ENCODE results near the gene BHLHE23.

The BHLHE23 gene

DNA sequence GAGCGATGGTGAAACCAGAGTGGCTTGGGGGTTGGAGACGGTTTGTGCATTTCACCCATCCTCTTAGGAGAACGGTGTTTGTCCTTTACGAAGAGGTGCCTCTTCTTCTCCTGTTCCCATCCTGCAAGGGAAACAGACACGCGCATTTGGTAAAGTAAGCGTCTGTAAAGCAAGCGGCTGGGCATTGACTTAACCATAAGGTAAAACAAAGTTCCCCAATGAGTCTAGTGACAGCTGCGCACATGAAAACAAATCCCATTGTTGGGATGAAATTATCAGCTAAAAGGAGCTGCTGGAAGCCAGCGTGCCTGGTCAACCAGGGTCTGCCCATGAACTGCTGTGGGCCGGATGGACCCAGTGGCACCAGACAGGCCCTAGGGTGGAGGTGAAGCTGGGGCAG is 5.8 kb downstream of the BHLHE23 start:
- H3K4me3 ChIP-seq (replicated peaks; ENCODE audit: low read depth, low read length): no peak overlapping the region
- DNase-seq (ENCODE audit: low read depth): no peak
- no peak for TF ChIP-seq CTCF (IDR thresholded peaks at IDR 0.05; ENCODE audit: low read length, missing control alignments)

GRCh38 chr20:63000036-63000435 is 6.7 kb downstream of the BHLHE23 start:
- H3K4me3 ChIP-seq (replicated peaks; ENCODE audit: low read depth, low read length): no peak overlapping the region
- no peak for TF ChIP-seq CTCF (IDR thresholded peaks at IDR 0.05; ENCODE audit: low read length, missing control alignments)
- DNase-seq (ENCODE audit: low read depth): no peak

GRCh38 chr20:62999580-62999979 is 7.2 kb downstream of the BHLHE23 start:
- H3K4me3 ChIP-seq (replicated peaks; ENCODE audit: low read depth, low read length): no peak overlapping the region
- no peak for TF ChIP-seq CTCF (IDR thresholded peaks at IDR 0.05; ENCODE audit: low read length, missing control alignments)
- no peak for DNase-seq (ENCODE audit: low read depth)

DNA sequence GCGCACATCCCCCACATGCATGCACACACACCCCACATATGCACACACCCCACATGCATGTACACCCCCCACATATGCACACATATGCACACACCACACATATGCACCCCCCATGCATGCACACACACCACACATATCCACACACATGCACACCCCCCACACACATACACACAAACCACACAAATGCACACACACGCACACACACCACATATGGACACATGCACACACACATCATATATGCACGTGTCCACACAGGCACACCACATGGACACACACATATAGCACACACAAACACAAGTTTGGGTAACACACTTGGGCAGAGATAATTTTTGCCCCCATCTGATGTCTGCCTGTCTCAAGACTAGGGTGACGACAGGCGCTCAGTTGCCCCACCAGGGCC is 8.3 kb downstream of the BHLHE23 start:
- no peak for TF ChIP-seq CTCF (IDR thresholded peaks at IDR 0.05; ENCODE audit: low read length, missing control alignments)
- no peak for DNase-seq (ENCODE audit: low read depth)
- no peak overlapping the region for H3K4me3 ChIP-seq (replicated peaks; ENCODE audit: low read depth, low read length)

GRCh38 chr20:62997417-62998035 is 9.2 kb downstream of the BHLHE23 start:
- DNase-seq (ENCODE audit: low read depth): no peak
- no peak overlapping the region for H3K4me3 ChIP-seq (replicated peaks; ENCODE audit: low read depth, low read length)
- TF ChIP-seq CTCF (IDR thresholded peaks at IDR 0.05; ENCODE audit: low read length, missing control alignments): no peak

DNA sequence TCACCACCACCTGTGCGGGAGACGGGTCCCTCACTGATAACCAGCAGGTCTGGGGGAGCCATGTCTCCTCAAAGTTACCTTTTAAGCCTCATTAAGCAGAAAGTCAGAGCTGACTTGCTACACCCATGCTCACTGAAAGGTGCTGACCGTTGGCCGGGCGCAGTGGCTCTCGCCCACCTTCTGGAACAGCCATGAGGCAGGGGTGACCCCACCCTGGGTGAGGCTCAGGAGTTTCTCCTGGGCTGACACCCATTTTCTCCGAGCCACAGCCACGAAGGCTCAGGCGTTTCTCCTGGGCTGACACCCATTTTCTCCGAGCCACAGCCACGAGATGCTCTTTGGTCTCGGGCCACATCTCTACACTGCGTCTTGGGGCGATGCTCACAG is 10.2 kb downstream of the BHLHE23 start:
- no peak for DNase-seq (ENCODE audit: low read depth)
- no peak overlapping the region for H3K4me3 ChIP-seq (replicated peaks; ENCODE audit: low read depth, low read length)
- no peak for TF ChIP-seq CTCF (IDR thresholded peaks at IDR 0.05; ENCODE audit: low read length, missing control alignments)

DNA sequence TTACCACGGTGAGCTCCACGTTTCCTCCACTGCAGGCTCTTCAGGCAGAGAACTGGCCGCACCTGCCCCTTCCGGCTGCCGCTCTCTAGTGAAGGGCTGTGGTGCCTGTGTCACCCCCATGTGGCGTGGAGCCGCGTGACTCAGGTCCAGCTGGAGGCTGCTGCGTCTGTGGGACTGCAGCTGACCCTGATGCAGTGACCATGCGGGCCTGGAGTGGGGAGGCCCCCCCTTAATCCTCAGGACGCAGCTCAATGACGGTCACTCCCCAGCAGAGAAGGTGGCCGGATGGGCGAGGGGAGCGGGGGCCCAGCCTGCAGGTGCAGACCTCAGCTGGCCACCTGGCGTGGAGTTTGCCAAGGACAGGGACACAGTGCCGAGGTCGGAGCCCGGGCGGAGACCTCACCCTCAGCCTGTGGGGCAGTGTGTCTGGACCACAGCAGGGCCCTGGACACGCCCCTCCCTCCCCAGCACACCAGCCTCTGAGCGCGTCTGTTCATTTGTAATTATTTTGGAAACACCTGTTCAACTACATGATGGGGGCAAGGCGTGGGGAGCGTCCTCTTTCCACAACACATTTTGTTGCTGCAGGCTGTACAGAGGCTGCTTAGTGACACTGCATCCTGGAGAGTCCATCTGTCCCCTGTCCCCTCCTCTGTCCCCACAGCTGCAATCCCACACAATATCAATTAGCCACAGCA is 10.7 kb downstream of the BHLHE23 start:
- no peak for TF ChIP-seq CTCF (IDR thresholded peaks at IDR 0.05; ENCODE audit: low read length, missing control alignments)
- H3K4me3 ChIP-seq (replicated peaks; ENCODE audit: low read depth, low read length): no peak overlapping the region
- DNase-seq (ENCODE audit: low read depth): no peak

All from fibroblast of pulmonary artery (primary cell).